ENCODE data around the gene CACNG3.
A peak's percentile ranks its signal among the peaks of the same experiment; 100 is the strongest.

The CACNG3 gene

DNA sequence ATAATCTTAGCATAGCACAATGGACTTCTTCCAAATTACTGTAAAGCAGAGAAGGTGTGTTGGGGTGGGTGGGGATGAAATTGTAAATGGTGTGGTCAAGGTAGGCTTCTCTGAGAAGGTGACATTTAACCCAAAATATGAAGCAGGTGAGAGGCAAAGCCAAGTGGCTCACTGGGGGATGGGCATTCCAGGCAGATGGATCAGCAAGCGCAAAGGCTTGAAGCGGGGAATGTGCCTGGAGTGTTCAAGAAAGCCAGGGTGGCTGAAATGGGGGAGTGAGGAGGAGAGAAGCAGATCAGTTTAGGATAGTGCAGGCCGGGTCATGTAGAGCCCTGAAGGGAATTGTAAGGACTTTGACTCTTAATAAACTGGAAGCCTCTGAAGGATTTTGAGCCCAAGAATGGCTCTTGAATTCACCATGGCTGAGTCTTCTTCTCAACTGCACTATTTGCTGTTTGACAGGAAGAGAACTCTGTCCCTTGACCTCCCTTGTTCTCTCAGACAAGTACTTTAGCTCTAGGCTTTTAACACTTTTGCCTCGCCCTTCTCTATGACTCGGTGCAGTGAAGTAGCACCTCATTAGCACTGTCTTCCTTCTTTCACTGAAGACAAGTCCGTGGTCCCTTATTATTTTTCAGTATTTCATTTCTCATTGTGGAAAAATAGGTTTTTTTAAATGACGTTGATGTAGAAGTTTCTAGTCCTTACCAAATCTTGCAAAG, 14.7 kb downstream of the CACNG3 start:
- no peak for DNase-seq (ENCODE audit: low read depth)
- no peak overlapping the region for H3K4me3 ChIP-seq (ENCODE audit: low read depth, low read length)
- TF ChIP-seq, protein P1, sequence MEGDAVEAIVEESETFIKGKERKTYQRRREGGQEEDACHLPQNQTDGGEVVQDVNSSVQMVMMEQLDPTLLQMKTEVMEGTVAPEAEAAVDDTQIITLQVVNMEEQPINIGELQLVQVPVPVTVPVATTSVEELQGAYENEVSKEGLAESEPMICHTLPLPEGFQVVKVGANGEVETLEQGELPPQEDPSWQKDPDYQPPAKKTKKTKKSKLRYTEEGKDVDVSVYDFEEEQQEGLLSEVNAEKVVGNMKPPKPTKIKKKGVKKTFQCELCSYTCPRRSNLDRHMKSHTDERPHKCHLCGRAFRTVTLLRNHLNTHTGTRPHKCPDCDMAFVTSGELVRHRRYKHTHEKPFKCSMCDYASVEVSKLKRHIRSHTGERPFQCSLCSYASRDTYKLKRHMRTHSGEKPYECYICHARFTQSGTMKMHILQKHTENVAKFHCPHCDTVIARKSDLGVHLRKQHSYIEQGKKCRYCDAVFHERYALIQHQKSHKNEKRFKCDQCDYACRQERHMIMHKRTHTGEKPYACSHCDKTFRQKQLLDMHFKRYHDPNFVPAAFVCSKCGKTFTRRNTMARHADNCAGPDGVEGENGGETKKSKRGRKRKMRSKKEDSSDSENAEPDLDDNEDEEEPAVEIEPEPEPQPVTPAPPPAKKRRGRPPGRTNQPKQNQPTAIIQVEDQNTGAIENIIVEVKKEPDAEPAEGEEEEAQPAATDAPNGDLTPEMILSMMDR (IDR thresholded peaks at IDR 0.05; ENCODE audit: low read depth, low read length): no peak
- TF ChIP-seq MYC (IDR thresholded peaks at IDR 0.05; ENCODE audit: low read depth, low read length) (no peak), POLR2A (IDR thresholded peaks at IDR 0.05; ENCODE audit: extremely low read depth, insufficient read length) (no peak)
- TF ChIP-seq, protein P2, sequence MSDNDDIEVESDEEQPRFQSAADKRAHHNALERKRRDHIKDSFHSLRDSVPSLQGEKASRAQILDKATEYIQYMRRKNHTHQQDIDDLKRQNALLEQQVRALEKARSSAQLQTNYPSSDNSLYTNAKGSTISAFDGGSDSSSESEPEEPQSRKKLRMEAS (IDR thresholded peaks at IDR 0.05; ENCODE audit: low read depth, low read length): no peak

DNA sequence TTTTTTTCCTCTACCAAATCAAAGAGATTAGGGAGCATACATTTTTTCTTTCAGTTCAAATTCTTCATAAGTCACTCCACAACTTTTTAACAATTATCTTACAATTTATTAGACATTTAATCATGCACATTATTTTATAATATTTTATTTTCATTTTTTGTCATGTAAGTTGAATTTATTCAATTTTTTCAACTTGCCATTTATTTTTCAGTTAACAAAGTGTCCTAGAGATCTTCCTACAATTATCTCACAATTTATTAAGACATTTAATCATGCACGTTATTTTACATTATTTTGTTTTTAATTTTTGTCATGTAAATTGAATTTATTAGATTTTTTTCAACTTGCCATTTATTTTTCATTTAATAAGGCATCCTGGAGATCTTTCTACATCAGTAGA, 16.2 kb downstream of the CACNG3 start:
- H3K4me3 ChIP-seq (ENCODE audit: low read depth, low read length): no peak overlapping the region
- TF ChIP-seq MYC (IDR thresholded peaks at IDR 0.05; ENCODE audit: low read depth, low read length): no peak
- TF ChIP-seq POLR2A (IDR thresholded peaks at IDR 0.05; ENCODE audit: extremely low read depth, insufficient read length): no peak
- TF ChIP-seq, protein P2 (IDR thresholded peaks at IDR 0.05; ENCODE audit: low read depth, low read length): no peak
- TF ChIP-seq, protein P1 (IDR thresholded peaks at IDR 0.05; ENCODE audit: low read depth, low read length): no peak
- no peak for DNase-seq (ENCODE audit: low read depth)

DNA sequence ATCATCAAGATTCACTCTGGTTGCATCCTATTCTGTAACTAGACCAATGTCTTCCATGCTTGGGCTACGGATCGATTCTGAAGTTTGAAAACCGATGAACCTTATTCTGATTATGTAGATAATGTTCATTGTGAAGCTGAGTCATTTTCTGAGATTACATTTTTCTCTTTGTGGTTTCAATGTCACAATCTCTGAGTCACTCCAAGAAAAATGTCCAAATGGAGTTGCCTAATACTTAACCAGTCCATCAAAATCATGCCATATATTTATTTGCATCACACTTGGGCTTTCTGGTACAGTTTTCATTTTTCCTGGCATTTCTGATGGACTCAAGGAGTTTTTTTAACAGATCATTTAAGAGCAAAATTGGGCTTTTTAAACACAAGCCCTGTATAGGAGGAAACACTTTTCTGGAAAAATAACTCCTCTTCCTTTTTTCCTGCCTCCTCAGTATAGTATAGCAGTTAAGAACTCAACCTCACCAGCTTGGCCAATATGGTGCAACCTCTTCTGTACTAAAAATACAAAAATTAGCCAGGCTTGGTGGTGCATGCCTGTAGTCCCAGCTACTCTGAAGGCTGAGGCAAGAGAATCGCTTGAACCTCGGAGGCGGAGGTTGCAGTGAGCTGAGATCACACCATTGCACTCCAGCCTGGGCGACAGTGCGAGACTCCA, 17.5 kb downstream of the CACNG3 start:
- TF ChIP-seq MYC (IDR thresholded peaks at IDR 0.05; ENCODE audit: low read depth, low read length) (no peak), POLR2A (IDR thresholded peaks at IDR 0.05; ENCODE audit: extremely low read depth, insufficient read length) (no peak)
- TF ChIP-seq, protein P2 (IDR thresholded peaks at IDR 0.05; ENCODE audit: low read depth, low read length): no peak
- DNase-seq (ENCODE audit: low read depth): peak; percentile 54
- H3K4me3 ChIP-seq (ENCODE audit: low read depth, low read length): no peak overlapping the region

DNA sequence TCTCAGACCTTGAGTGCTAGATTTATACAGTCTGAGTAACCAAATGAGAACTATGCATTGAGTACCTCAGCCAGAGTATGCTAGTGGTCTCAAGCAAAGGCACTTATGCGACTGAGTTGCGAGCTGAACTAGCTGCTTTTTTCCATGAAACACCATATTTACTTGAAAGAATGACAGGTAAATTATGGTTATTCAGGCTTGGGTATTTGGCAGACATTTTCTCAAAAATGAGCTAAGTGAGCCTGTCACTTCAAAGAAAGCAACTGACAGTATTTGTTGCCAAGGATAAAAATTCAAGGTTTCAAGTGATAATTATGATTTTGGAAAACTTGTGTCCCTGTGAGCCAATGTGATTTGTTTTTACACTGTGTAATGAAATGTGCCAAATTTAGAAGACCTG, 19.3 kb downstream of the CACNG3 start:
- H3K4me3 ChIP-seq (ENCODE audit: low read depth, low read length): no peak overlapping the region
- DNase-seq (ENCODE audit: low read depth): no peak
- no peak for TF ChIP-seq MYC (IDR thresholded peaks at IDR 0.05; ENCODE audit: low read depth, low read length)
- TF ChIP-seq, protein P2 (IDR thresholded peaks at IDR 0.05; ENCODE audit: low read depth, low read length): no peak
- TF ChIP-seq POLR2A (IDR thresholded peaks at IDR 0.05; ENCODE audit: extremely low read depth, insufficient read length): no peak
- TF ChIP-seq, protein P1 (IDR thresholded peaks at IDR 0.05; ENCODE audit: low read depth, low read length): no peak

DNA sequence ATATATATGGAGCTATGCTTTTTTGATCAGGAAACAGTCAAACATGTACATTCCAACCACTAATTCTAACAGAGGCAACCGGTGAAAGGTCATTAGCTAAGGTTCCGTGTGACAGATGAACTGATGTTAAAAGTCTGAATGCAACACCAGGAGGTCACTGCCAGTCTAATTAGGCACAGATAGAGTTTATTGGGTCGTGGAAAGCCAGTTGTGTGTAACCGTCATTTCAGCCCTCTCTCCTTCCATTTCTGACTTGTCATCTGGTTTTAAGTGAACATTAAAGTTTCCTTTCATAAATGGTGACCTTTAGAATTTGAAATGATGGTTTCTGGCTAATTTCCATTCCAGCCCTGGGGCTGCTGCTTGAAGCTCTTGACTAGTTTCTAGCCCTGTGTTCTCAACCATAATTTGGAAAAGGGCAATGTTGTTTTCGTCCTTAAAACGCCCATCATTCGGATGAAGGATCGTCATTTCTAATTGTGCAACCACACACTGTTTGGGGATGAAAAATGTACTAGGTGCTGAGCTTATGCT, 23.9 kb downstream of the CACNG3 start:
- TF ChIP-seq, protein P1 (IDR thresholded peaks at IDR 0.05; ENCODE audit: low read depth, low read length): no peak
- TF ChIP-seq POLR2A (IDR thresholded peaks at IDR 0.05; ENCODE audit: extremely low read depth, insufficient read length) (no peak), MYC (IDR thresholded peaks at IDR 0.05; ENCODE audit: low read depth, low read length) (no peak)
- TF ChIP-seq, protein P2 (IDR thresholded peaks at IDR 0.05; ENCODE audit: low read depth, low read length): no peak
- H3K4me3 ChIP-seq (ENCODE audit: low read depth, low read length): no peak overlapping the region
- no peak for DNase-seq (ENCODE audit: low read depth)

DNA sequence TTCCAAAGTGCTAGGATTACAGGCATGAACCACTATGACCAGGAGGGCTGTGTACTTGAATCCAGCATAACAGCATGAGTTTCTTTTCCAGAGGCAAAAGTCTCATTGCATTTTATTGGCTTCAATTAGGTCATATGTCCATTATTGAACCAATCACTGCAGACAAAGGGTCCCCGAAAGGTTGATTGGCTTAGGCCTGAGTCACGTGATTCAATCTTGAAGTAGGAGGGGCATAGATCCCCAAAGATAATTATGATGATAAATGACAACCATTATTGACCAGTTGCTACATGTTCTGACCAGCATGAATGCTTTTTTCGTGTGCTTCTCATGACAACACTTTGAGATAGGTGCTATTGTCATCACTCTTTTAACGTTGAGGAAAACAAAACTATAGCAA, 25.3 kb downstream of the CACNG3 start:
- no peak overlapping the region for H3K4me3 ChIP-seq (ENCODE audit: low read depth, low read length)
- TF ChIP-seq, protein P1 (IDR thresholded peaks at IDR 0.05; ENCODE audit: low read depth, low read length): no peak
- no peak for TF ChIP-seq MYC (IDR thresholded peaks at IDR 0.05; ENCODE audit: low read depth, low read length)
- no peak for TF ChIP-seq POLR2A (IDR thresholded peaks at IDR 0.05; ENCODE audit: extremely low read depth, insufficient read length)
- TF ChIP-seq, protein P2 (IDR thresholded peaks at IDR 0.05; ENCODE audit: low read depth, low read length): no peak
- DNase-seq (ENCODE audit: low read depth): no peak

Data from NB4 (cell line).